ENCODE data around the gene NELL1. TPM values are rescaled to one million over a fixed set of nuclear protein-coding genes. Genes with fewer than 3 reads are reported as not detected.

NELL1 gene
- total and polyA plus RNA-seq, 2 donors (not counting 3 experiments of a cell fraction or from before 2014, with no cell fraction given), result not detected

- CTCF ChIA-PET, result no interaction called here
- no peaks in the 10 kb centered on the region for H3K4me1 ChIP-seq (ENCODE audit: control insufficient read depth, extremely low read depth, insufficient read depth, low read length)
These were observed 760.0 kb downstream of the NELL1 start for GRCh38 chr11:21429401-21429800.

More at GRCh38 chr11:21429401-21429800, 760.0 kb downstream of the NELL1 start:
- Histone ChIP-seq H3K9me1 (replicated peaks; ENCODE audit: control insufficient read depth, extremely low read depth, insufficient read depth, low read length) (no peaks in the 10 kb centered on the region), H4K20me1 (replicated peaks; ENCODE audit: control insufficient read depth, extremely low read depth, insufficient read depth, low read length) (no peaks in the 10 kb centered on the region), H3K9ac (replicated peaks; ENCODE audit: extremely low read depth, insufficient read depth, low read length) (no peak overlapping the region), H3K27ac (ENCODE audit: insufficient read depth, low read depth, low read length) (no peak overlapping the region), H3K4me3 (replicated peaks in 1 of 3; ENCODE audit: insufficient read depth in 1 of 3, low read depth in 1 of 3, low read length in 3 of 3) (no peak overlapping the region), H3K27me3 (ENCODE audit: control insufficient read depth in 2 of 2, insufficient read depth in 2 of 2, low read length in 2 of 2) (no peaks in the 10 kb centered on the region), H2AFZ (ENCODE audit: low read depth, low read length) (no peak overlapping the region), H3K36me3 (ENCODE audit: control insufficient read depth in 2 of 2, extremely low read depth in 1 of 2, insufficient read depth in 2 of 2, low read length in 2 of 2) (no peaks in the 10 kb centered on the region), H3K9me3 (replicated peaks; ENCODE audit: control insufficient read depth, insufficient read depth, low read length) (no peaks in the 10 kb centered on the region), H3K4me2 (ENCODE audit: insufficient read depth, low read length) (no peak overlapping the region), H3K79me2 (ENCODE audit: control insufficient read depth, insufficient read depth, low read length) (no peaks in the 10 kb centered on the region)
- no peak for TF ChIP-seq MYC (IDR thresholded peaks at IDR 0.05; ENCODE audit: low read depth, low read length)
- no peak for TF ChIP-seq EZH2 (IDR thresholded peaks at IDR 0.05; ENCODE audit: borderline replicate concordance, low read depth, low read length, severe bottlenecking)
- TF ChIP-seq POLR2A (IDR thresholded peaks at IDR 0.05; ENCODE audit: low read depth, low read length), result no peak
- TF ChIP-seq MAX (IDR thresholded peaks at IDR 0.05; ENCODE audit: insufficient read depth, insufficient read length), result no peak
- no peak for TF ChIP-seq GATA2 (IDR thresholded peaks at IDR 0.05; ENCODE audit: insufficient read depth, insufficient read length, low read depth, low read length)
- TF ChIP-seq POLR2AphosphoS5 (IDR thresholded peaks at IDR 0.05; ENCODE audit: insufficient read depth, low read depth, low read length), result no peak
- no peak for TF ChIP-seq FOS (IDR thresholded peaks at IDR 0.05; ENCODE audit: borderline replicate concordance, insufficient read depth, low read length)
- TF ChIP-seq CTCF (IDR thresholded peaks at IDR 0.05; ENCODE audit: extremely low read depth in 1 of 2, insufficient read depth in 1 of 2, low read depth in 1 of 2, low read length in 2 of 2), result no peak
- no peak for TF ChIP-seq JUN (IDR thresholded peaks at IDR 0.05; ENCODE audit: borderline replicate concordance, insufficient read depth, insufficient read length, low read depth)
- BruUV-seq (replicated peaks), result no TSS peak
- no peak for DNase-seq (ENCODE audit: low read depth, low spot score)
- intact Hi-C loops (cut with micrococcal nuclease), result no loop called here
- POLR2A ChIA-PET, result no interaction called here
- FAIRE-seq, result no peak
- dilution Hi-C loops (cut with MboI; ENCODE audit: extremely low pct_ligation_motif_present, low sequenced_read_pairs), result no loop called here

All from endothelial cell of umbilical vein (primary cell).